CD14-positive monocyte (primary cell): Measurements from ENCODE around the gene KCTD2. TPM values are rescaled to one million over a fixed set of nuclear protein-coding genes. Genes with fewer than 3 reads are reported as not detected.

Experiments
- DNase-seq, 3 donors: peaks; one replicate each; pipeline ENCODE4 v3.0.0-alpha.2; 2011 to 2022
- H2AFZ ChIP-seq: 2 replicates; pipeline ENCODE4 v1.6.0; 2012; ENCODE audit warnings: mild to moderate bottlenecking, low read depth, low read length, inconsistent platforms; ENCODE audit not compliant: insufficient read depth, poor library complexity, severe bottlenecking
- H3K27ac ChIP-seq, 2 donors: 1 replicate in 1 of 2; 2 replicates in 1 of 2; pipeline ENCODE4 v1.5.1; 2012 to 2013; ENCODE audit warnings: low read length in 2 of 2, control low read depth in 1 of 2, inconsistent platforms in 1 of 2, low read depth in 1 of 2, mild to moderate bottlenecking in 1 of 2
- H3K27me3 ChIP-seq, 2 donors: one replicate each; pipeline versions ENCODE4 v1.6.0 to v1.6.1; 2011 to 2013; ENCODE audit warnings: low read length in 2 of 2; ENCODE audit not compliant: control insufficient read depth in 2 of 2, insufficient read depth in 2 of 2
- H3K36me3 ChIP-seq, 2 donors: replicated peaks in 1 of 2; 1 replicate in 1 of 2; 2 replicates in 1 of 2; pipeline versions ENCODE4 v1.5.1 to v1.6.1; 2012 to 2013; ENCODE audit warnings: low read length in 2 of 2, control low read depth in 1 of 2, inconsistent platforms in 1 of 2, mild to moderate bottlenecking in 1 of 2; ENCODE audit not compliant: insufficient read depth in 2 of 2, control insufficient read depth in 1 of 2
- H3K4me1 ChIP-seq, 2 donors: 1 replicate in 1 of 2; 2 replicates in 1 of 2; pipeline versions ENCODE4 v1.5.1 to v1.6.1; 2012 to 2013; ENCODE audit warnings: low read length in 2 of 2, control low read depth in 1 of 2, inconsistent platforms in 1 of 2, mild to moderate bottlenecking in 1 of 2, moderate library complexity in 1 of 2; ENCODE audit not compliant: insufficient read depth in 2 of 2, control insufficient read depth in 1 of 2
- H3K4me2 ChIP-seq: replicated peaks from 2 replicates; pipeline ENCODE3; 2012; ENCODE audit warnings: low read length, moderate library complexity, mild to moderate bottlenecking; ENCODE audit not compliant: poor library complexity, severe bottlenecking; ENCODE audit errors: extremely low read depth
- H3K4me3 ChIP-seq, 3 experiments: fragments of 200-600 bp in 1 of 3; sonication (generic) in 1 of 3; replicated peaks in 1 of 3; 1 replicate in 2 of 3; 2 replicates in 1 of 3; pipeline ENCODE4 v1.5.1; 2011 to 2013; ENCODE audit warnings: low read length in 3 of 3, mild to moderate bottlenecking in 3 of 3, control low read depth in 2 of 3, low read depth in 2 of 3, inconsistent platforms in 1 of 3, moderate library complexity in 1 of 3
- H3K79me2 ChIP-seq: 2 replicates; pipeline ENCODE4 v1.6.0; 2012; ENCODE audit warnings: mild to moderate bottlenecking, control low read depth, inconsistent platforms, low read length, moderate library complexity; ENCODE audit not compliant: insufficient read depth
- H3K9ac ChIP-seq: 2 replicates; pipeline ENCODE4 v1.6.0; 2017; ENCODE audit warnings: low read length, mild to moderate bottlenecking; ENCODE audit not compliant: insufficient read depth, poor library complexity, severe bottlenecking
- H3K9me3 ChIP-seq, 2 donors: replicated peaks in 1 of 2; 1 replicate in 1 of 2; 2 replicates in 1 of 2; pipeline versions ENCODE4 v1.5.1 to v1.6.1; 2012 to 2013; ENCODE audit warnings: low read length in 2 of 2, control low read depth in 1 of 2; ENCODE audit not compliant: control insufficient read depth in 1 of 2, insufficient read depth in 1 of 2
- H4K20me1 ChIP-seq: 2 replicates; pipeline ENCODE4 v1.6.0; 2012; ENCODE audit warnings: mild to moderate bottlenecking, low read length, control low read depth, moderate library complexity; ENCODE audit not compliant: insufficient read depth
- H3K27ac Mint-ChIP-seq, 7 donors: one replicate each; pipeline ENCODE4 v1.8.0; 2020; ENCODE audit warnings: mild to moderate bottlenecking in 7 of 7, mixed read lengths in 7 of 7, moderate library complexity in 6 of 7, inconsistent platforms in 2 of 7
- H3K27me3 Mint-ChIP-seq, 3 donors: one replicate each; pipeline ENCODE4 v1.8.0; 2021 to 2022; ENCODE audit warnings: low read depth in 3 of 3, mild to moderate bottlenecking in 3 of 3, mixed read lengths in 3 of 3, moderate library complexity in 3 of 3, inconsistent platforms in 1 of 3
- H3K36me3 Mint-ChIP-seq, 2 donors: one replicate each; pipeline ENCODE4 v1.8.0; 2020; ENCODE audit warnings: mixed read lengths in 2 of 2, inconsistent platforms in 1 of 2, mild to moderate bottlenecking in 1 of 2
- H3K4me1 Mint-ChIP-seq: one replicate; pipeline ENCODE4 v1.8.0; 2020; ENCODE audit warnings: mild to moderate bottlenecking, mixed read lengths
- H3K4me3 Mint-ChIP-seq, 2 donors: one replicate each; pipeline ENCODE4 v1.8.0; 2020; ENCODE audit warnings: mild to moderate bottlenecking in 2 of 2, mixed read lengths in 2 of 2, moderate library complexity in 1 of 2
- H3K9me3 Mint-ChIP-seq, 7 donors: one replicate each; pipeline ENCODE4 v1.8.0; 2020 to 2022; ENCODE audit warnings: mixed read lengths in 7 of 7, mild to moderate bottlenecking in 6 of 7, moderate library complexity in 6 of 7, inconsistent platforms in 2 of 7
- CTCF ChIP-seq: fragments of 200-600 bp; IDR thresholded peaks from one replicate; pipeline ENCODE4 v1.8.0; 2022; ENCODE audit warnings: antibody characterized with exemption, mild to moderate bottlenecking
- WGBS: methylation state at CpG from one replicate; pipeline ENCODE4 v1.1.5; 2013; ENCODE audit warnings: missing lambda C conversion rate; ENCODE audit not compliant: insufficient coverage; 5-methylcytosine and 5-hydroxymethylcytosine counted together
- intact Hi-C, 2 donors: fragments of 100-400 bp; cut with micrococcal nuclease; formaldehyde crosslinking; loops; one replicate each; pipeline versions ENCODE4 v1.15.0 to v1.15.1; 2023
- polyA plus RNA-seq, 3 donors: library from polyadenylated mRNA; depleted of rRNA in 1 of 3; unstranded in 2 of 3; stranded (reverse) in 1 of 3; fragments of 300-500 nt in 2 of 3; fragments of >200 nt in 1 of 3; fragmentation: Illumina TruSeq in 2 of 3; gene quantifications; 1 replicate in 2 of 3; 2 replicates in 1 of 3; pipeline ENCODE4 v1.2.3, GENCODE V29; 2012 to 2021

The KCTD2 gene
- polyA plus RNA-seq, 3 donors, result 2.8 to 17.0 (median 2.9) TPM

- H3K4me1 Mint-ChIP-seq, result peaks cover 31% of the 10 kb centered on the region
Observed at GRCh38 chr17:75105126-75106080, 58.4 kb downstream of the KCTD2 start.

More at GRCh38 chr17:75105126-75106080, 58.4 kb downstream of the KCTD2 start:
- no peaks in the 10 kb centered on the region for H3K9me3 ChIP-seq
- 84% methylated on average over 12 of the region's 20 CpGs for WGBS
- peaks cover 4% of the 10 kb centered on the region for H4K20me1 ChIP-seq
- H3K9ac ChIP-seq, result no peak overlapping the region
- no peak overlapping the region for H3K4me3 ChIP-seq
- peak; percentile 78 for TF ChIP-seq CTCF
- H3K27me3 ChIP-seq, result no peaks in the 10 kb centered on the region
- Mint-ChIP-seq H3K27ac (no peak overlapping the region), H3K4me3 (no peak overlapping the region), H3K27me3 (peaks cover 0 to 10% (median 8%) of the 10 kb centered on the region in 3 donors), H3K9me3 (no peaks in the 10 kb centered on the region), H3K36me3 (peaks cover 41 to 63% of the 10 kb centered on the region in 2 donors)
- no peak overlapping the region for H3K4me2 ChIP-seq
- intact Hi-C loops, result no loop called here
- peaks cover 27 to 29% of the 10 kb centered on the region in 2 donors for H3K4me1 ChIP-seq
- H3K36me3 ChIP-seq, result peaks cover 21 to 37% of the 10 kb centered on the region in 2 donors
- H2AFZ ChIP-seq, result no peak overlapping the region
- H3K27ac ChIP-seq, result no peak overlapping the region
- peaks cover 6% of the 10 kb centered on the region for H3K79me2 ChIP-seq
- peak in 1 of 3 donors; percentile 38 for DNase-seq
